Measurements from ENCODE around the gene STX4. TPM values are rescaled to one million over a fixed set of nuclear protein-coding genes. Genes with fewer than 3 reads are reported as not detected.

The STX4 gene
- total RNA-seq, 1 donor from 2014 or later: 6.6 TPM

DNA sequence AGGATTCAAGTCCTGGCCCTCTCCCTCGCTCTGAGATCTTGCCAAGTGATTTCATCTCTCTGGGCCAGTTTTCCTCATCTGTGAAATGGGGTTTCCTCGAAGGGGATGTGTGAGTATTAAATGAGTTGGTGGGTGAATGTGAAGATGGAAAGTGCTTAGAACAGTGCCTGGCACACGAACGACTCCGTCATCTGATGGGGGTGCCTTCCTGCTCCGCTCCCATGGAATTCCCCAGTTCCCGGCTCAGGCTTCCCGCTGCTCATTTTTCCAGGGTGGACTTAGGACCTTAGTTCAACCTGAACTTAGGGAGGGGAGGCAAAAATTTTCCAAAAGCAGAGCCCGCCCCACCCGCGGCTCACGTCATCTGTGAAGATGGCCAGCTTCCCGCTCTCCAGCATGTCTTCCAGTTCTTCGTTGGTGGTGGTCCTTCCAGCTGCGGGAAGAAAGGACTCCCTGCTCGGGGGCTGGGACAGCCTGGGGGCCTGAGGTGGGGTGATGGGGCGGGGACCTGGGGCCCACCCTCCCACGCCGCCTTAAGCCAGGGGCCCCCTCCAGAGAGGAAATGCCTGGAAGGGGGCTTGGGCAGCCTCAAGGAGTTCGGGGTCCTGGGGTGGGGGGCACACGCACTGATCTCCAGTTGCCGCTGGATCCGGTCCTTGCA lies 36.9 kb upstream of the STX4 start:
- Mint-ChIP-seq H3K36me3 (peaks cover 3% of the 10 kb centered on the region), H3K4me1 (peaks cover 5% of the 10 kb centered on the region), H3K27ac (no peak overlapping the region), H3K9me3 (no peaks in the 10 kb centered on the region), H3K4me3 (peak overlapping the region; percentile 75), H3K27me3 (ENCODE audit: insufficient read depth, low read depth) (peaks cover 8% of the 10 kb centered on the region)
- no peaks in the 10 kb centered on the region for H3K79me2 ChIP-seq (ENCODE audit: low read depth)
- H4K20me1 ChIP-seq (ENCODE audit: low read depth): no peaks in the 10 kb centered on the region
- no peak overlapping the region for H3K9ac ChIP-seq
- peaks cover 28% of the 10 kb centered on the region for H3F3A ChIP-seq (ENCODE audit: low read depth)
- no peak for TF ChIP-seq EZH2phosphoT487 (IDR thresholded peaks at IDR 0.05)
- H3K4me2 ChIP-seq: peak overlapping the region; percentile 94
- peaks cover 36% of the 10 kb centered on the region for H3K27me3 ChIP-seq
- peak overlapping the region; percentile 55 for H3K4me3 ChIP-seq
- H3K36me3 ChIP-seq: no peaks in the 10 kb centered on the region
- H3K27ac ChIP-seq: no peak overlapping the region
- no peaks in the 10 kb centered on the region for H3K9me3 ChIP-seq (ENCODE audit: low read depth)
- no peak overlapping the region for H2AFZ ChIP-seq (replicated peaks)
- H3K4me1 ChIP-seq: peaks cover 8% of the 10 kb centered on the region
- no peak for DNase-seq (ENCODE audit: low spot score)

GRCh38 chr16:30996985-30997724 lies 36.2 kb upstream of the STX4 start:
- Mint-ChIP-seq H3K27me3 (ENCODE audit: insufficient read depth, low read depth) (peaks cover 8% of the 10 kb centered on the region), H3K9me3 (no peaks in the 10 kb centered on the region), H3K4me3 (peak overlapping the region; percentile 75), H3K36me3 (peaks cover 3% of the 10 kb centered on the region), H3K4me1 (peaks cover 6% of the 10 kb centered on the region), H3K27ac (no peak overlapping the region)
- Histone ChIP-seq H3K27me3 (peaks cover 36% of the 10 kb centered on the region), H3K79me2 (ENCODE audit: low read depth) (no peaks in the 10 kb centered on the region), H3K4me3 (peak overlapping the region; percentile 55), H3K36me3 (no peaks in the 10 kb centered on the region), H3K4me1 (peaks cover 8% of the 10 kb centered on the region), H4K20me1 (ENCODE audit: low read depth) (no peaks in the 10 kb centered on the region), H3K9ac (no peak overlapping the region), H3K9me3 (ENCODE audit: low read depth) (no peaks in the 10 kb centered on the region), H3K4me2 (peak overlapping the region; percentile 94), H2AFZ (replicated peaks) (peak overlapping the region; percentile 76), H3K27ac (no peak overlapping the region), H3F3A (ENCODE audit: low read depth) (peaks cover 28% of the 10 kb centered on the region)
- DNase-seq (ENCODE audit: low spot score): peak; percentile 87
- TF ChIP-seq EZH2 (IDR thresholded peaks at IDR 0.05) (peak; percentile 47), EZH2phosphoT487 (IDR thresholded peaks at IDR 0.05) (no peak)

DNA sequence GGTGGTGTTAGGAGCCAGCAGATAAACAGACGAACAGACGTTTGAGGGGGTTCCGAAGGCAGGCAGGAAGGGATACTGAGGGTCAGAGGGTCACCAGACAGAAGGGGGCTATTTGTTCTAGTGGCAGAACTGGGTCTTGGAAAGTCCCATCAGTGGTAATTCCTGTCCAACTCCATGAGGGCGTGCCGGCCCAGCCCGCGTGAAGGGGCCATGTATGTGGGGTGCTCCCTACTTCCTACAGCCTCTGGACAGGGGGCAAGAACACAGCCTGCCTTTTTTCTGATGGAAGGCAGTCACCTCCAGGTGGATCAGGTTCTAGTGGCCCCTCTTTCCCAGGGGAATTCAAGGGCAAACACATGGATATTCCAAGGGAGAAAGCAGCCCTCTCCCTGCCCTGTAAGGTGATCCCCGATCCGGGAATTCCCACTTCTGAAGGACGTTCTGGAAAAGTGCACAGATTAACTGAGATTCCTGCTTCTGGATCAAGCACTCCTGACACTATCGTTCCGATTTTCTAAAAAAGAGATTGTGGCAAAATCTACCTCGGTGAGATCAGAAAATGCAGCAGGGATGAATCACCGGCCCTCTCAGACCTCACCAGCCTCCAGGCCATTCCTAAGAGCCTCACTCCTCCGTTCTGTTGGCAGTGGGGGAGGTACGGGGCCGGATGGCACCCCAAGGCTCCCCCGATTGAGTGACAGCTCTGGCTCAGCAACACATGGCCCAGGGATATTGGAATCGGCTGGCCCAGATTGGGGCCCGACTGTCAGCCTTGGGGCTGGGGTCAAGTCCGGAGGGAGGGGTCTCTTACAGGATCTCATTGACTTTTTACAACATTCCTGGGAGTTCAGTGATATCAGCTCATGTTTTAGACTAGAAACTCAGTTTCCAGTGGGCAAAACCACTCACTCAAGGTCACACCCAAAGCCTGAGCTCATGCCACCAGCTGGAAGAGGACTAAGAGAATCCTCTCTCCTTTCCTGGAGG lies 35.3 kb upstream of the STX4 start:
- H3K9me3 Mint-ChIP-seq: no peaks in the 10 kb centered on the region
- H3K27ac ChIP-seq: no peak overlapping the region
- no peaks in the 10 kb centered on the region for H3K36me3 ChIP-seq
- no peak for DNase-seq (ENCODE audit: low spot score)
- H4K20me1 ChIP-seq (ENCODE audit: low read depth): no peaks in the 10 kb centered on the region
- H3K27me3 Mint-ChIP-seq (ENCODE audit: insufficient read depth, low read depth): peaks cover 8% of the 10 kb centered on the region
- H3K4me1 Mint-ChIP-seq: peaks cover 8% of the 10 kb centered on the region
- peaks cover 36% of the 10 kb centered on the region for H3K27me3 ChIP-seq
- no peak for TF ChIP-seq CTCF (IDR thresholded peaks at IDR 0.05)
- no peak for TF ChIP-seq EZH2phosphoT487 (IDR thresholded peaks at IDR 0.05)
- TF ChIP-seq EZH2 (IDR thresholded peaks at IDR 0.05): no peak
- peak overlapping the region; percentile 69 for H3K4me3 Mint-ChIP-seq
- H3K36me3 Mint-ChIP-seq: peaks cover 3% of the 10 kb centered on the region
- no peaks in the 10 kb centered on the region for H3K9me3 ChIP-seq (ENCODE audit: low read depth)
- H3K4me3 ChIP-seq: peak overlapping the region; percentile 55
- no peak overlapping the region for H3K9ac ChIP-seq
- H3F3A ChIP-seq (ENCODE audit: low read depth): peaks cover 28% of the 10 kb centered on the region
- peak overlapping the region; percentile 76 for H2AFZ ChIP-seq (replicated peaks)
- H3K4me2 ChIP-seq: peak overlapping the region; percentile 94
- H3K79me2 ChIP-seq (ENCODE audit: low read depth): no peaks in the 10 kb centered on the region
- no peak overlapping the region for H3K27ac Mint-ChIP-seq
- H3K4me1 ChIP-seq: peaks cover 8% of the 10 kb centered on the region
